GM21529 (cell line): ENCODE results near the gene AIF1.

Experiments
- ATAC-seq: cut with Tn5 transposase; IDR thresholded peaks from one replicate; pipeline ENCODE4 v1.9.1; 2021; ENCODE audit not compliant: unreplicated experiment

Gene AIF1

DNA sequence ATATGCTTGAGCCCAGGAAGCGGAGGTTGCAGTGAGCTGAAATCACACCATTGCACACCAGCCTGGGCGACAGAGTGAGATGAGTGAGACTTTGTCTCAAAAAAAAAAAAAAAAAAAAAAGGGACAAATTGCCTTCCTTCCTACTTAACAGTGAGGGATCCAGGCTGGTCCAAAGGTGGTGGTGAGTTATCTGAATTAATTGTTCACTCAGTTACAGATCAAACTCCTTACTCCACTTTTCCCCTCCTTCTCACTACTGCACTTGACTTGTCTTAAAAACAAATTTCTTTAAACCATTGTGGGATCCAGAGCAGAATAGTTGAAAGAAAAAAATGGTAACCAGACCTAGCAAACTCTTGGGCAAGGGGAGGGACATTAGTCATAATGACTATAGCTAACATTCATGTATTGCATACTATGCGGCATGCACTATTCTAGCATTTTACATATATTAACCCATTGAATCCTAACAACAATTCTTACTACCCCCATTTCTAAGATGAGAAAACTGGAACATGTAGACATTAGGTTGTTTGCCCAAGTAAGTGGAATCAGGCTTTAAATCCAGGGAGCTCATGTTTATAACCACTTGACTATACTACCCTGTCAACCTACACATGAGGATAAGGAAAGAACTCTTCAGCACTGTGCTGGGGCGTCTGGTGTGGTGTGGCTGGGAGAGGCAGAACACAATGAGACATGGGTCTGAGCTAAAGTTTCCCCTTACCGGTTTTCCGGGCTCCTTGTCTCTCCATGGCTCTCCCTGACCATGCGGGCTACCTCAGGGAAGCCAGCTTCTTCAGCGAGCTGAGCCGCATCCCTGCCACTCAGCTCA is 48.3 kb downstream of the AIF1 start:
- ATAC-seq: no peak

DNA sequence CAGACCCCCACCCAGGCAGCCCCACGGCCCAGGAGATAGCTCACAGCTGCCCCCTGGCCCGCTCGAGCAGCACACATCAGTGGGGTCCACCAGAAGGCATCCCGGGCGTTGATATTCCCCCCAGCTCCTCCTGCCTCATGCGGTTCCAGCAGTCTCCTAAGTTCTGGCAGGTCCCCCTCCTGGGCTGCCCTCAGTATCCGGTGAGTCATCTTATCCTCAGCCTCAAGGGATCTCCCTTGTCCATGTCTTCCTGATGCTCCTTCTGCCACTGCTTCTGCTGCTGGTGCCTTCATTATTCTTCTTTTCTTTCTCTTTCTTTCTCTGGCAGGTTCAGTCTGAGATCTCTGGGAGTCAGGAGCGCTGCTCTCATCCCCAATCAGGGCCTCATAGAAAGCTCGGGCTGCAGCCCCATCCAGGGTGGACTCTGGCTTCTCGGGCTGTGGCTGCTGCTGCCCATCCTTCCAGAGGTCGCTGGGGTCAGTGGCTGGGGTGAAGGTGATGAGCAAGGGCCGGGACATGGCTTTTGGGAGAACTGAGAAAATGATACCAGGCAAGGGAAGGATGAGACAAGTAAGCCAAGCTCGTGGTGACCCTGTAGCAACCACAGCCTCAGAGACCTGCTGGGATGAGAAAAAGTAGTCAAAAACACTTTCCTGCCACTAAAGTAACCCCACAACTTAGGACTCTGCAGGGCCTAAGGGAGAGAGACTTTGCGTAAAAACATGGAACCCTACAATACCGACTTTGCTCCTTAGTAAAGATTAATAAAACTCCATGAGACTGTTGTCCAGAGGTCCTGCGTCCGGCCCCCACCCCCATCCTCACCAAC is 49.1 kb downstream of the AIF1 start:
- ATAC-seq: no peak

DNA sequence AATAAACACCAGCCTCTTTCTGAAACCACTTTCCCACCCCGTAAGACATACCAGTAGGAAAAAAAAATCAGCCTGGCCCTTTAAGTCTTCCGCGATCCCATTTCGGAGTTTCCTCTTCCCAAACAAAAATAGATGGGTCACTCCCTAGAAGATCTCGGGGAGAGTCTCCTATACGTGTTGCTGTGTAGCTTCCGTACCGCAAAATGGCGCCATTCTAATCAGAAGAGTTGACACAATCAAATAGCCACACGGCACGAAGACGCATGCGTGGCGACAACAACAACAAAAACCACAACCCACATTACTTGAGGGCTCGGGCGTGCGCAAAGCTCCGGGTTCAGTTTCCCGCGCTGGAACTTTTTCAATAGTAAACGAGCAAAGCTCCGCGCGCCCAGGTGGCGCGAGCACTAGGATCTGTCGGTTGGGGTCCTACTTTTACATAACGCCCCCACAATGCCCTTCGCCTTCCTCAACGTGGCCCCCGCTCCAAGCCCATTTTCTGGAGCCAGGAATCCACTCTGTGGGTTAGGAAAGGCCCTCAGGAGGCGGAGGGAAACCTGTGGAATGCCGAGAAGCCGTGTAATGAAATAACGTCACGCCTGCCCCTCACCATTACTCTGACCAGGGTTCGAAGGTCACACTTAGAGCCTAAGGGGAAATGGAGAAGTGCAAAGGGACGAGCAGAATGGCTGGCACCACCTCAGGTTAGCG is 49.9 kb downstream of the AIF1 start, which contains the start of gene GPANK1:
Gene GPANK1 (minus strand): TSS at position 208 of the 711 bp plus-strand sequence. CDS start 519 bp downstream, outside the sequence.
- ATAC-seq: peak; percentile 32

DNA sequence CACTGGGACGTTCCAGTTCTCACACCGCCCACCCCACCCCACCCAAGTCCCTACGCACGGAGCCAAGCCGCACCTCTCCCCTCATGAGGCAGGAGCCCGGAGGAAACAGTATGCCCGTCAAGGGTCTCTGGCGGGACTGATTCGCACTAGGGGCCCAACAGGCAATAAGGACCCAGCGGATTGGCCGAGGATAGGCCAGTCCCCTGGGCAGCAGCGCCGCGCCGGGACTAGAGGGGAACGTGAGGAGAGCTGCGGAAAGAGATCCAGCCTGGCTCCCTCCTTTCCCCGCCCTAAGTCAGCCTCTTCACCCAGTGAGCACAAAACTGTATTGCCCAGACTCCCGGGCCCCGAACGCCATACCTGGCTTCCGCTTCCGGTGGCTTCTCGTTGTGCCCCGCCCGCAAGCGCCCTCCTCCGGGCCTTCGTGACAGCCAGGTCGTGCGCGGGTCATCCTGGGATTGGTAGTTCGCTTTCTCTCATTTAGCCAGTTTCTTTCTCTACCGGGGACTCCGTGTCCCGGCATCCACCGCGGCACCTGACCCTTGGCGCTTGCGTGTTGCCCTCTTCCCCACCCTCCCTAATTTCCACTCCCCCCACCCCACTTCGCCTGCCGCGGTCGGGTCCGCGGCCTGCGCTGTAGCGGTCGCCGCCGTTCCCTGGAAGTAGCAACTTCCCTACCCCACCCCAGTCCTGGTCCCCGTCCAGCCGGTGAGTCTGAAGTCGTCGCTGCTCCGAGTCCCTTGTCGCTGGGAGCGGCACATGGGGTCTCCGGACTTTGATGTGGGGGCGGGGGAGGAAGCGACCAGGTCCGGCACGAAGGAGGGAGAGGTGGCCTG is 50.7 kb downstream of the AIF1 start, which contains the start of gene CSNK2B:
Gene CSNK2B (plus strand): TSS at position 580 of the 836 bp plus-strand sequence. CDS start 752 bp downstream, outside the sequence.
- peak; percentile 66 for ATAC-seq

DNA sequence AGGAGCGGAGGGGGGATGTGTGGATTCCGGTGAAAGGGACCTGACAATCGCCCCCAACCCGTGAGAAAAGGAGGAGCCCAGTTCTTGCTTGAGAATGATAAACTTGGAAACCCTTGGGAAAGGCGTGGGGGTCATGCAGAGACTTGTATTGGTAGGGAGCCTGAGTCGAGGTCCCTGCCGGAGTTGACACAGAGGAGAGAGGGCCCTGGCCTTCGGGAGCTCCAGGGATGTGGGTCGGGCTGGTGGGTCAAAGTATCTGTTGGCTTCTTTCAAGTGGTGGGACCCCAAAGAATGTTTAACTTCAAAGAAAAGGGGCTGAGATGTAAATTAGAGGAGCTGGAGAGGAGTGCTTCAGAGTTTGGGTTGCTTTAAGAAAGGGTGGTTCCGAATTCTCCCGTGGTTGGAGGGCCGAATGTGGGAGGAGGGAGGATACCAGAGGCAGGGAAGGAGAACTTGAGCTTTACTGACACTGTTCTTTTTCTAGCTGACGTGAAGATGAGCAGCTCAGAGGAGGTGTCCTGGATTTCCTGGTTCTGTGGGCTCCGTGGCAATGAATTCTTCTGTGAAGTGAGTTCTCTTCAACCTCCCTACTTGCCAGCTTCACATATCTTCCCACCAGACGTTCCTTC is 51.4 kb downstream of the AIF1 start:
- ATAC-seq: no peak
